H1 (cell line): ENCODE data around the gene SBF2.

Experiments used
- CTCF ChIP-seq, 3 experiments: IDR thresholded peaks; 1 replicate in 2 of 3; 2 replicates in 1 of 3; pipeline versions ENCODE4 v1.5.1 to v1.6.1; 2011; ENCODE audit warnings: low read length in 3 of 3, mild to moderate bottlenecking in 3 of 3, inconsistent platforms in 2 of 3, low read depth in 1 of 3, moderate library complexity in 1 of 3; ENCODE audit not compliant: insufficient read depth in 1 of 3; ENCODE audit errors: control extremely low read depth in 1 of 3
- EGR1 ChIP-seq: IDR thresholded peaks from 2 replicates; pipeline ENCODE4 v1.6.1; 2011; ENCODE audit warnings: low read depth, low read length, borderline replicate concordance
- FOSL1 ChIP-seq: IDR thresholded peaks from 2 replicates; pipeline ENCODE4 v1.6.1; 2011; ENCODE audit warnings: mild to moderate bottlenecking, low read depth, low read length, moderate library complexity; ENCODE audit not compliant: insufficient read depth
- JUND ChIP-seq: IDR thresholded peaks from 2 replicates; pipeline ENCODE4 v1.6.1; 2011; ENCODE audit warnings: mild to moderate bottlenecking, improper control_type of control experiment, low read length
- MAX ChIP-seq: IDR thresholded peaks from 2 replicates; pipeline ENCODE4 v1.6.1; 2012; ENCODE audit warnings: inconsistent platforms
- RFX5 ChIP-seq: IDR thresholded peaks from 2 replicates; pipeline ENCODE4 v1.6.1; 2011; ENCODE audit warnings: low read depth, low read length, improper control_type of control experiment, borderline replicate concordance
- TBP ChIP-seq: IDR thresholded peaks from 2 replicates; pipeline ENCODE4 v1.6.1; 2011; ENCODE audit warnings: low read depth, low read length, improper control_type of control experiment

GRCh38 chr11:10255388-10256125, 38.5 kb downstream of the SBF2 start:
- no peak for TF ChIP-seq MAX
- TF ChIP-seq FOSL1 = no peak
- TF ChIP-seq TBP = no peak
- no peak for TF ChIP-seq CTCF (IDR thresholded peaks at IDR 0.05; ENCODE audit: control extremely low read depth in 1 of 3, insufficient read depth in 1 of 3, low read depth in 1 of 3, low read length in 3 of 3)
- TF ChIP-seq RFX5 = no peak
- TF ChIP-seq EGR1 = no peak
- no peak for TF ChIP-seq JUND
